Fibroblast of lung (primary cell): ENCODE results near the gene MADCAM1.

Experiments
- EZH2 ChIP-seq: IDR thresholded peaks from 2 replicates; pipeline ENCODE4 v1.5.1; 2012; ENCODE audit warnings: low read length, control low read depth, mild to moderate bottlenecking; ENCODE audit errors: missing control alignments
- TF ChIP-seq, protein P1 (sequence below), 2 donors: IDR thresholded peaks in 1 of 2; conservative IDR thresholded peaks in 1 of 2; 1 replicate in 1 of 2; 2 replicates in 1 of 2; pipeline ENCODE4 v1.5.1; 2011 to 2012; ENCODE audit warnings: low read length in 2 of 2, control low read depth in 1 of 2, inconsistent platforms in 1 of 2, low read depth in 1 of 2, mild to moderate bottlenecking in 1 of 2

DNA sequence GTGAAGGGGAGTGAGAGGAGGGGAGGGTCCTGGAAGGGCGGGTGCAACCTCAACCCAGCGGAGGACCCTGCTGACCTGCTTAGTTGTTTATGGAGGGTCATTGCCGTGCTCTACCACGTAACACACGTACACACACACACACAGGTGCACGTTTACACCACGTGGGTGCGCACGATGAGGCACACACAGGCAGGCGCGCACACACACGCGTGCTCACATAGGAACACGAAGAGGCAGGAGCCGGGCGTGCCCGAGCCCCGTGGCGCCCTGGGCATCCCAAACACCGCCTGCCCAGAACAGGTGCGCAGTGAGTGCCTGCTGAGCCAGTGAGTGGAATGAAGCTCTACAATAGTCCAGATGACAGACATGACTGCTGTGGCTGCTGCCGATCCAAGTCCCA is 11.2 kb upstream of the MADCAM1 start:
- TF ChIP-seq, protein P1, sequence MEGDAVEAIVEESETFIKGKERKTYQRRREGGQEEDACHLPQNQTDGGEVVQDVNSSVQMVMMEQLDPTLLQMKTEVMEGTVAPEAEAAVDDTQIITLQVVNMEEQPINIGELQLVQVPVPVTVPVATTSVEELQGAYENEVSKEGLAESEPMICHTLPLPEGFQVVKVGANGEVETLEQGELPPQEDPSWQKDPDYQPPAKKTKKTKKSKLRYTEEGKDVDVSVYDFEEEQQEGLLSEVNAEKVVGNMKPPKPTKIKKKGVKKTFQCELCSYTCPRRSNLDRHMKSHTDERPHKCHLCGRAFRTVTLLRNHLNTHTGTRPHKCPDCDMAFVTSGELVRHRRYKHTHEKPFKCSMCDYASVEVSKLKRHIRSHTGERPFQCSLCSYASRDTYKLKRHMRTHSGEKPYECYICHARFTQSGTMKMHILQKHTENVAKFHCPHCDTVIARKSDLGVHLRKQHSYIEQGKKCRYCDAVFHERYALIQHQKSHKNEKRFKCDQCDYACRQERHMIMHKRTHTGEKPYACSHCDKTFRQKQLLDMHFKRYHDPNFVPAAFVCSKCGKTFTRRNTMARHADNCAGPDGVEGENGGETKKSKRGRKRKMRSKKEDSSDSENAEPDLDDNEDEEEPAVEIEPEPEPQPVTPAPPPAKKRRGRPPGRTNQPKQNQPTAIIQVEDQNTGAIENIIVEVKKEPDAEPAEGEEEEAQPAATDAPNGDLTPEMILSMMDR (conservative IDR thresholded peaks at IDR 0.05 in 1 of 2, IDR thresholded peaks at IDR 0.05 in 1 of 2; ENCODE audit: low read depth in 1 of 2, low read length in 2 of 2): no peak
- no peak for TF ChIP-seq EZH2
